Measurements from ENCODE around the gene HCRTR2. TPM values are rescaled to one million over a fixed set of nuclear protein-coding genes. Genes with fewer than 3 reads are reported as not detected.

The HCRTR2 gene
- total RNA-seq, result 0.11 to 0.18 TPM in 2 of 3 replicates, not detected in the other

DNA sequence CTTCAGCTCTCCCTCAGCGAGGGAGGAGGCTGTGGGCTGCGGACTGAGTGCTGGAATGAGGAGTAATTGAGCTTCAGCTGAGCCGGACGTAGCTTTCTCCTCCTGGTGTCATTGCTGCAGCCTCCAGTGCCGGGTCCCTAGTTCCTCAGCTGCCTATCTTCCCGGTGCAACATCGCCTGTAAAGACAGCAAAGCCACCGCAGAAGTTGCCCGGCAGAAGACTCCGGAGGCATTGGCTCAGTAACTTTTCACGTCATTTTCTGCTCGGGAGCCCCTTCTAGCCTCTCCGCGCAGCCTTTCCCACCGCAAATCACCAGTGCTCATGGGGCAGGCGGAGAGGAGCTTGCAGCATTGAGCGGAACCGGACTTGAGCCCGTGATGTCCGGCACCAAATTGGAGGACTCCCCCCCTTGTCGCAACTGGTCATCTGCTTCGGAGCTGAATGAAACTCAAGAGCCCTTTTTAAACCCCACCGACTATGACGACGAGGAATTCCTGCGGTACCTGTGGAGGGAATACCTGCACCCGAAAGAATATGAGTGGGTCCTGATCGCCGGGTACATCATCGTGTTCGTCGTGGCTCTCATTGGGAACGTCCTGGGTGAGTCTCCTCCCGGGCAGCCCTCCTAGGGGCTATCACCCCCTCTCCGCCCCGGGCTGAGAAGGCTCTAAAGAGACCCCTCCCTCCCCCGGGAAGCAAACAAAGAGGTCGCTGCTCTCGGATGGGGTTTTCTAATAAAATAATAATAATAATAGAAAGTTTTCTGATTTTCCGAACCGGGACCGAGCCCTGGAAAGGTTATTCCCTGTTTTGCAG, at the start of gene HCRTR2:
TSS of gene HCRTR2 (plus strand) at position 305 of the 816 bp plus-strand sequence. CDS start at position 378, 73 bp downstream.
- Mint-ChIP-seq H3K36me3 (no peaks in the 10 kb centered on the region), H3K9me3 (no peaks in the 10 kb centered on the region), H3K27me3 (ENCODE audit: low read depth) (peaks cover 68% of the 10 kb centered on the region), H3K4me1 (peaks cover 10% of the 10 kb centered on the region), H3K4me3 (peak within 1 kb of the TSS; percentile 57), H3K27ac (no peak within 1 kb of the TSS)
- DNase-seq (ENCODE audit: low spot score in 2 of 2, unreplicated experiment in 2 of 2), result no peak
- TF ChIP-seq, protein P1, sequence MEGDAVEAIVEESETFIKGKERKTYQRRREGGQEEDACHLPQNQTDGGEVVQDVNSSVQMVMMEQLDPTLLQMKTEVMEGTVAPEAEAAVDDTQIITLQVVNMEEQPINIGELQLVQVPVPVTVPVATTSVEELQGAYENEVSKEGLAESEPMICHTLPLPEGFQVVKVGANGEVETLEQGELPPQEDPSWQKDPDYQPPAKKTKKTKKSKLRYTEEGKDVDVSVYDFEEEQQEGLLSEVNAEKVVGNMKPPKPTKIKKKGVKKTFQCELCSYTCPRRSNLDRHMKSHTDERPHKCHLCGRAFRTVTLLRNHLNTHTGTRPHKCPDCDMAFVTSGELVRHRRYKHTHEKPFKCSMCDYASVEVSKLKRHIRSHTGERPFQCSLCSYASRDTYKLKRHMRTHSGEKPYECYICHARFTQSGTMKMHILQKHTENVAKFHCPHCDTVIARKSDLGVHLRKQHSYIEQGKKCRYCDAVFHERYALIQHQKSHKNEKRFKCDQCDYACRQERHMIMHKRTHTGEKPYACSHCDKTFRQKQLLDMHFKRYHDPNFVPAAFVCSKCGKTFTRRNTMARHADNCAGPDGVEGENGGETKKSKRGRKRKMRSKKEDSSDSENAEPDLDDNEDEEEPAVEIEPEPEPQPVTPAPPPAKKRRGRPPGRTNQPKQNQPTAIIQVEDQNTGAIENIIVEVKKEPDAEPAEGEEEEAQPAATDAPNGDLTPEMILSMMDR (IDR thresholded peaks at IDR 0.05; ENCODE audit: unreplicated experiment), result no peak

DNA sequence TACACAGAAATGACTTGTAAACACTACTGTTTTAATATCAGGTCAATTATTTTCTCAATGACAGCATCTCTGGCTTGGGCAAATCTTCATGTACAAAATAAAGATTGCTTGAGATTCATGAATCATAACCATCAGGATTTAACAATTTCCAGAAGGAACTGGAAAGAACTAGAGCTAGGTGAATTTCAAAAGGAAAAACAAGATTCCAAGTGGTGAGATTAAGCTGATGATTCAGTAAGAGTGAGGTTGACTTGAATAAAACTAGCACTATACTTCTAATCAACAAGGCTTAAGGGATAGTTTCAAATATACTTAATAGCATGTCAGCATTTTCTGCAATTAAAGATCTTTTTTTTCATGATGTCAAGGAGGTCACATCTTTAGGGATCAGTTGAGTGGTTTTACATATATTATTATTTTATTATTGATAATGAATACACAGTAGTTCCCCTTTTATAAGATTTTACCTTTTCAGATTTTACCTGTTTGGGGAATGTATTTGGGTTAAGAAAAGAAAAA, 43.5 kb upstream of the HCRTR2 start:
- Mint-ChIP-seq H3K36me3 (no peaks in the 10 kb centered on the region), H3K27me3 (ENCODE audit: low read depth) (peaks cover 1% of the 10 kb centered on the region), H3K4me3 (no peak overlapping the region), H3K9me3 (peaks cover 16% of the 10 kb centered on the region), H3K27ac (no peak overlapping the region), H3K4me1 (no peaks in the 10 kb centered on the region)
- no peak for DNase-seq (ENCODE audit: low spot score in 2 of 2, unreplicated experiment in 2 of 2)
- TF ChIP-seq, protein P1 (IDR thresholded peaks at IDR 0.05; ENCODE audit: unreplicated experiment), result no peak

DNA sequence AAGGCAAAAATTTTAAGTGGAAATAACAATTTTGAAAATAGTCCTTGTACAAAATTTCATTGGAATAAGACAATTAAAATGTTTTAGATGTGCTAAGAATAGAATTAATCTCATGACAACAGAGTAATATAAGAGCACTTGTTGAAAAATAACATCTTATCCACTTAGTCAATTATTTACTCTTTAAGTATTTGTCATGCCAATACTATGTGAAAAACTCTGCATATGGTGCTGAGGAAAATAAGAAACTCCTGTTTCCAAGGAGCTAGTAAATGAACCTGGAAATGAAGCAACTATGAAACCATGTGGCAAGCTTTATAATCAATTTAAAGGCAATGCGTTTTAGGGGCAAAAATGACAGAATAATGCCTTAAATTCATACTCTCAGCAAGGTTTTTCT, 42.7 kb upstream of the HCRTR2 start:
- DNase-seq (ENCODE audit: low spot score in 2 of 2, unreplicated experiment in 2 of 2), result no peak
- H3K36me3 Mint-ChIP-seq, result no peaks in the 10 kb centered on the region
- TF ChIP-seq, protein P1 (IDR thresholded peaks at IDR 0.05; ENCODE audit: unreplicated experiment), result no peak
- H3K27ac Mint-ChIP-seq, result no peak overlapping the region
- peaks cover 1% of the 10 kb centered on the region for H3K27me3 Mint-ChIP-seq (ENCODE audit: low read depth)
- H3K4me3 Mint-ChIP-seq, result no peak overlapping the region
- H3K4me1 Mint-ChIP-seq, result no peaks in the 10 kb centered on the region
- H3K9me3 Mint-ChIP-seq, result peaks cover 12% of the 10 kb centered on the region

DNA sequence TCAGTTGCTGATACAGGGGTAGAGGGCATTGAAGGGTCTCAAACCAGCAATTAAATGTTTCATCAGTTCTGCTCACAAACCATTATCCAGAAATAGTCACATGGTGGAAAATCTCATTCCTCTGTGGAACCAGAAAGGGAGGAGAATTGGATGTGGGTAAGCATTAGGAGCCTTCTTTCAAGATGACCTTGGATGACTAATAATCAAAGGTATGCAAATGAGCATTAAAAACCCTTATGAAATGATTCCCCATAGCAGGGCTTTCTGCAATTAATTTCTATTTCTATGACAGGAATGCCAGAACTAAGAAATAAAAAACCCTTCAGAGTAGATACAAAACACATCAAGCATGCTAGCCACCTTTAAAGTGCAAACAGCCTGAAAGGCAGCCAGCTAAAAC, 37.4 kb upstream of the HCRTR2 start:
- Mint-ChIP-seq H3K9me3 (no peaks in the 10 kb centered on the region), H3K27ac (no peak overlapping the region), H3K4me1 (no peaks in the 10 kb centered on the region), H3K4me3 (no peak overlapping the region), H3K36me3 (no peaks in the 10 kb centered on the region), H3K27me3 (ENCODE audit: low read depth) (peaks cover 1% of the 10 kb centered on the region)
- TF ChIP-seq, protein P1 (IDR thresholded peaks at IDR 0.05; ENCODE audit: unreplicated experiment), result no peak
- DNase-seq (ENCODE audit: low spot score in 2 of 2, unreplicated experiment in 2 of 2), result no peak

DNA sequence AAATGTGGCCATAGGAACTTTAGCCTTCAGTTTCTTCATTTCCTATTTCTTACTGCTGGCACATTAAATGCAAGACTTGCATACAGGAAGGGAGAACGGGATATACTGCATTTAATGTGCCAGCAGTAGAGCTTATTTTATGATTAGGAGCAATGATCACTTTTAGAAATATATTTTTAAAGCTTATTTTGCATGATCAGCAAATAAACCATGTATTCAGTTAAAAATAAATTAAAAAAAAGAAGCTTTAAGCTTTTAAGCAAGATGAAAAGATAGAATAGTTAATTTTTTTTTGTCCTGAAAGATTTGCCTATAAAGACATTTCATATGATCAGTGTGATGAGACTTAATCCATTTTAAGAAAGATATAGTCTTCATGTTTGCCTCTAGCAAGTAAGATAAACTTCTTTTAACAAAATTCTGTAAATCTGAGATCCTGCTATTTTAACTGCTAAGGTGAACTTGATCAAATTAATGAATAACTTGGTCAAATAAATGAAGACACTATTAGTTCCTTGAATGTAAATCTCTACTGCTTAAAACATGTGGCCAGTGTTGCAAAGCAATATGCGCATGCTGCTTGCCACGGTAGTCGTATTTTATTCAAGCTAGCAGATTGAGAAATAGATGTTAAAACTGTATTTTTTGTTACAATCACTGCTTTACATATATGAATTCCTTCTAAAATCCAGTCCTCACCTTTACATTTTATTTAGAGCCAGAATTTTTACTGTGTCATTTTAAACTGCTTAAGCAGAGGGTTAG, 36.2 kb upstream of the HCRTR2 start:
- TF ChIP-seq, protein P1 (IDR thresholded peaks at IDR 0.05; ENCODE audit: unreplicated experiment), result no peak
- peaks cover under 1% of the 10 kb centered on the region for H3K27me3 Mint-ChIP-seq (ENCODE audit: low read depth)

More for the DNA sequence above, 36.2 kb upstream of the HCRTR2 start:
- no peak for DNase-seq (ENCODE audit: low spot score in 2 of 2, unreplicated experiment in 2 of 2)
- Mint-ChIP-seq H3K4me1 (no peaks in the 10 kb centered on the region), H3K9me3 (no peaks in the 10 kb centered on the region), H3K36me3 (no peaks in the 10 kb centered on the region), H3K27ac (no peak overlapping the region), H3K4me3 (no peak overlapping the region)

Measured in mesothelial cell of epicardium (in vitro differentiated cells).